Ascending aorta (tissue), 2 donors: ENCODE results near the gene LRRC28. TPM values are rescaled to one million over a fixed set of nuclear protein-coding genes. Genes with fewer than 3 reads are reported as not detected.
A peak's percentile ranks its signal among the peaks of the same experiment; 100 is the strongest.

Experiments used
- DNase-seq, 2 donors: peaks; one replicate each; pipeline ENCODE4 v3.0.0-alpha.2; 2019; ENCODE audit warnings: low spot score in 2 of 2
- H3K27ac ChIP-seq, 2 donors: fragments of 200-600 bp; sonication (generic); one replicate each; pipeline ENCODE4 v1.5.1; 2016 to 2017; ENCODE audit warnings: mild to moderate bottlenecking in 1 of 2
- H3K27me3 ChIP-seq: fragments of 200-600 bp; sonication (generic); one replicate; pipeline ENCODE4 v1.5.1; 2017
- H3K36me3 ChIP-seq, 2 donors: fragments of 200-600 bp; sonication (generic); one replicate each; pipeline ENCODE4 v1.5.1; 2016
- H3K4me1 ChIP-seq, 2 donors: fragments of 200-600 bp; sonication (generic); one replicate each; pipeline ENCODE4 v1.5.1; 2016 to 2017; ENCODE audit warnings: mild to moderate bottlenecking in 1 of 2
- H3K4me3 ChIP-seq, 2 donors: fragments of 200-600 bp; sonication (generic); one replicate each; pipeline ENCODE4 v1.5.1; 2016 to 2017; ENCODE audit warnings: mild to moderate bottlenecking in 1 of 2
- H3K9me3 ChIP-seq, 2 donors: fragments of 200-600 bp; sonication (generic); one replicate each; pipeline ENCODE4 v1.5.1; 2016
- intact Hi-C: fragments of 100-400 bp; cut with DNase I; formaldehyde crosslinking; loops from one replicate; pipeline ENCODE4 v1.15.1; 2023
- total RNA-seq: library from RNA; depleted of rRNA; stranded (reverse); fragments of >200 nt; gene quantifications from one replicate; pipeline ENCODE4 v1.1.0, GENCODE V29; 2016
- TF ChIP-seq, protein P1 (sequence below), 3 experiments: fragments of 200-600 bp in 2 of 3; fragments of 450-650 bp in 1 of 3; sonication (generic) in 2 of 3; IDR thresholded peaks; one replicate each; pipeline ENCODE4 v1.5.1; 2016 to 2019; ENCODE audit warnings: antibody characterized with exemption in 3 of 3, mild to moderate bottlenecking in 1 of 3, moderate library complexity in 1 of 3

LRRC28 gene
- total RNA-seq, 1 donor from 2014 or later: 24.2 TPM

- Histone ChIP-seq H3K4me1 (peaks cover 4 to 5% of the 10 kb centered on the region in 2 donors), H3K4me3 (no peak overlapping the region), H3K27ac (no peak overlapping the region), H3K36me3 (no peaks in the 10 kb centered on the region), H3K9me3 (no peaks in the 10 kb centered on the region), H3K27me3 (no peaks in the 10 kb centered on the region)
- intact Hi-C loops: loop anchor here (10.0 kb wide), 1 partner anchor 301 kb away; no protein-coding TSS in a partner anchor
- TF ChIP-seq, protein P1, sequence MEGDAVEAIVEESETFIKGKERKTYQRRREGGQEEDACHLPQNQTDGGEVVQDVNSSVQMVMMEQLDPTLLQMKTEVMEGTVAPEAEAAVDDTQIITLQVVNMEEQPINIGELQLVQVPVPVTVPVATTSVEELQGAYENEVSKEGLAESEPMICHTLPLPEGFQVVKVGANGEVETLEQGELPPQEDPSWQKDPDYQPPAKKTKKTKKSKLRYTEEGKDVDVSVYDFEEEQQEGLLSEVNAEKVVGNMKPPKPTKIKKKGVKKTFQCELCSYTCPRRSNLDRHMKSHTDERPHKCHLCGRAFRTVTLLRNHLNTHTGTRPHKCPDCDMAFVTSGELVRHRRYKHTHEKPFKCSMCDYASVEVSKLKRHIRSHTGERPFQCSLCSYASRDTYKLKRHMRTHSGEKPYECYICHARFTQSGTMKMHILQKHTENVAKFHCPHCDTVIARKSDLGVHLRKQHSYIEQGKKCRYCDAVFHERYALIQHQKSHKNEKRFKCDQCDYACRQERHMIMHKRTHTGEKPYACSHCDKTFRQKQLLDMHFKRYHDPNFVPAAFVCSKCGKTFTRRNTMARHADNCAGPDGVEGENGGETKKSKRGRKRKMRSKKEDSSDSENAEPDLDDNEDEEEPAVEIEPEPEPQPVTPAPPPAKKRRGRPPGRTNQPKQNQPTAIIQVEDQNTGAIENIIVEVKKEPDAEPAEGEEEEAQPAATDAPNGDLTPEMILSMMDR (IDR thresholded peaks at IDR 0.05): no peak
- DNase-seq: no peak
Measured at GRCh38 chr15:99403597-99403996, 152.3 kb downstream of the LRRC28 start.

GRCh38 chr15:99404454-99404853, 153.2 kb downstream of the LRRC28 start:
- H3K36me3 ChIP-seq: no peaks in the 10 kb centered on the region
- no peaks in the 10 kb centered on the region for H3K27me3 ChIP-seq
- H3K9me3 ChIP-seq: no peaks in the 10 kb centered on the region
- peaks cover 4 to 14% of the 10 kb centered on the region in 2 donors for H3K4me1 ChIP-seq
- H3K4me3 ChIP-seq: no peak overlapping the region
- no peak for DNase-seq
- intact Hi-C loops: loop anchor here (10.0 kb wide), 1 partner anchor 300 kb away; no protein-coding TSS in a partner anchor
- TF ChIP-seq, protein P1 (IDR thresholded peaks at IDR 0.05): no peak
- no peak overlapping the region for H3K27ac ChIP-seq

DNA sequence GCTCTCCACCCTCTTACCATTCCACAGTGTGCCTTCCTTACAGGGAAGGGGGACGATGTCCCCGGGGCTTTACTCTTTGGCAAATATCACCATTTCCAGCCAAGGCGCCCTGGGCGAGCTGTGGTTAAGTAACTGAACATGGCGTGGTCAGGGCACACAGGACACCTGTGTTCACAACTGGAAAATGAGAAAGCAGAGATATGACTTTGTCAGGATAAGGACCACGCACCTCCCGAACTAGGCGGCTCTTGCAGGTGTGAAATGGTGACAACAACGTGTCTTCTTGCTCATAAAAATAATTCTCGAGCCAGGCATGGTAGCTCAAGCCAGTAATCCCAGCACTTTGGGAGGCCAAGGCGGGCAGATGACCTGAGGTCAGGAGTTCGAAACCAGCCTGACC, 154.8 kb downstream of the LRRC28 start:
- H3K4me3 ChIP-seq: no peak overlapping the region
- H3K27me3 ChIP-seq: no peaks in the 10 kb centered on the region
- no peak for DNase-seq
- TF ChIP-seq, protein P1 (IDR thresholded peaks at IDR 0.05): no peak
- H3K27ac ChIP-seq: no peak overlapping the region
- intact Hi-C loops: loop anchor here (10.0 kb wide), 1 partner anchor 299 kb away; no protein-coding TSS in a partner anchor
- no peaks in the 10 kb centered on the region for H3K9me3 ChIP-seq
- H3K36me3 ChIP-seq: no peaks in the 10 kb centered on the region
- peaks cover 4 to 19% of the 10 kb centered on the region in 2 donors for H3K4me1 ChIP-seq

GRCh38 chr15:99406716-99407487, 155.6 kb downstream of the LRRC28 start:
- TF ChIP-seq, protein P1 (IDR thresholded peaks at IDR 0.05): no peak
- no peaks in the 10 kb centered on the region for H3K9me3 ChIP-seq
- no peak for DNase-seq
- intact Hi-C loops: loop anchor here (10.0 kb wide), 1 partner anchor 298 kb away; no protein-coding TSS in a partner anchor
- H3K4me3 ChIP-seq: no peak overlapping the region
- H3K27me3 ChIP-seq: no peaks in the 10 kb centered on the region
- H3K4me1 ChIP-seq: peaks cover 4 to 19% of the 10 kb centered on the region in 2 donors
- H3K36me3 ChIP-seq: no peaks in the 10 kb centered on the region
- H3K27ac ChIP-seq: peak overlapping the region; percentile 69 to 80

GRCh38 chr15:99407716-99408115, 156.4 kb downstream of the LRRC28 start:
- H3K36me3 ChIP-seq: no peaks in the 10 kb centered on the region
- H3K4me3 ChIP-seq: no peak overlapping the region
- peaks cover 4 to 19% of the 10 kb centered on the region in 2 donors for H3K4me1 ChIP-seq
- DNase-seq: no peak
- TF ChIP-seq, protein P1 (IDR thresholded peaks at IDR 0.05): no peak
- no peaks in the 10 kb centered on the region for H3K9me3 ChIP-seq
- H3K27me3 ChIP-seq: no peaks in the 10 kb centered on the region
- intact Hi-C loops: loop anchor here (10.0 kb wide), 1 partner anchor 297 kb away; no protein-coding TSS in a partner anchor
- H3K27ac ChIP-seq: peak overlapping the region; percentile 69 to 80
